A549 (cell line): ENCODE results near the gene SUPT4H1. TPM values are rescaled to one million over a fixed set of nuclear protein-coding genes. Genes with fewer than 3 reads are reported as not detected.

Experiments used
- ATAC-seq, 2 experiments: fragments of 200-7000 bp in 1 of 2; fragments of >200 bp in 1 of 2; cut with Nextera tagmentation in 1 of 2; cut with Tn5 transposase in 1 of 2; 3 replicates each; pipeline versions ENCODE4 v1.8.0 to v1.9.1; 2018 to 2020; ENCODE audit warnings: mild to moderate bottlenecking in 1 of 2, moderate library complexity in 1 of 2
- CTCF ChIA-PET: fragments of 300-600 bp; sonication (Branson Sonifier 250); formaldehyde crosslinking; extraction: SDS; loops from one replicate; lab custom pipeline; 2021; ENCODE audit warnings: antibody characterized with exemption, inconsistent platforms; lab: Yijun Ruan, JAX
- POLR2A ChIA-PET: fragments of 350-600 bp; formaldehyde crosslinking; extraction: SDS; loops from one replicate; lab custom pipeline; 2021; ENCODE audit warnings: antibody characterized with exemption, inconsistent platforms; lab: Yijun Ruan, JAX
- DNase-seq, 2 experiments: peaks; one replicate each; pipeline versions ENCODE4 v3.0.0 to v3.0.0-alpha.2; 2011 to 2016; ENCODE audit warnings: low read depth in 1 of 2, low spot score in 1 of 2
- FAIRE-seq: peaks from 2 replicates; lab custom pipeline; 2011; peaks lifted over from hg19 to GRCh38; lab: Jason Lieb, UNC
- H3K27ac ChIP-seq, 2 experiments: fragments of >200 bp; sonication (Bioruptor Twin); formaldehyde crosslinking; 3 replicates each; pipeline ENCODE4 v1.5.1; 2016 to 2017
- H3K4me1 ChIP-seq: fragments of >200 bp; sonication (Bioruptor Twin); formaldehyde crosslinking; 3 replicates; pipeline ENCODE4 v1.6.1; 2016
- H3K4me2 ChIP-seq: fragments of >200 bp; sonication (Bioruptor Twin); formaldehyde crosslinking; 3 replicates; pipeline ENCODE4 v1.6.1; 2016
- H3K4me3 ChIP-seq: fragments of >200 bp; sonication (Bioruptor Twin); formaldehyde crosslinking; 3 replicates; pipeline ENCODE4 v1.5.1; 2016
- H3K9me3 ChIP-seq: fragments of >200 bp; sonication (Bioruptor Twin); formaldehyde crosslinking; 3 replicates; pipeline ENCODE4 v1.6.1; 2016
- ATOH8 ChIP-seq: fragments of 250-450 bp; sonication (Bioruptor Pico); IDR thresholded peaks from 2 replicates; pipeline ENCODE4 v1.5.0; 2020; ENCODE audit warnings: low read depth, mild to moderate bottlenecking, moderate library complexity
- BCL3 ChIP-seq: fragments of >200 bp; sonication (Bioruptor Twin); formaldehyde crosslinking; IDR thresholded peaks from 3 replicates; pipeline ENCODE4 v1.6.1; 2016
- CBX2 ChIP-seq: fragments of 200-600 bp; sonication (generic); IDR thresholded peaks from 2 replicates; pipeline ENCODE4 v1.6.1; 2016; ENCODE audit warnings: low read depth, mild to moderate bottlenecking, borderline replicate concordance
- CHD2 ChIP-seq: fragments of 150-350 bp; IDR thresholded peaks from 2 replicates; pipeline ENCODE4 v1.6.1; 2014; ENCODE audit warnings: low read length; ENCODE audit not compliant: partially characterized antibody
- CHD4 ChIP-seq: fragments of 200-600 bp; sonication (generic); IDR thresholded peaks from 2 replicates; pipeline ENCODE4 v1.6.1; 2016; ENCODE audit warnings: antibody characterized with exemption, mild to moderate bottlenecking, borderline replicate concordance
- EP300 ChIP-seq, 2 experiments: fragments of >200 bp; sonication (Bioruptor Twin); formaldehyde crosslinking; IDR thresholded peaks; 2 replicates in 1 of 2; 3 replicates in 1 of 2; pipeline ENCODE4 v1.6.1; 2016 to 2017
- HES2 ChIP-seq: fragments of >200 bp; sonication (Bioruptor Twin); formaldehyde crosslinking; IDR thresholded peaks from 2 replicates; pipeline ENCODE4 v1.6.1; 2016
- HEYL ChIP-seq: fragments of 250-450 bp; sonication (Bioruptor Pico); IDR thresholded peaks from 2 replicates; pipeline ENCODE4 v1.8.0; 2021; ENCODE audit warnings: mild to moderate bottlenecking, moderate library complexity
- JUN ChIP-seq, 2 experiments: fragments of >200 bp; sonication (Bioruptor Twin); formaldehyde crosslinking; IDR thresholded peaks; 2 replicates in 1 of 2; 3 replicates in 1 of 2; pipeline ENCODE4 v1.6.1; 2016 to 2017
- KDM1A ChIP-seq: fragments of 200-600 bp; sonication (generic); IDR thresholded peaks from 2 replicates; pipeline ENCODE4 v1.6.1; 2016; ENCODE audit warnings: low read depth, mild to moderate bottlenecking
- MAX ChIP-seq: IDR thresholded peaks from 2 replicates; pipeline ENCODE4 v1.6.1; 2012
- MYC ChIP-seq: IDR thresholded peaks from 2 replicates; pipeline ENCODE4 v1.6.1; 2012; ENCODE audit warnings: mild to moderate bottlenecking, inconsistent platforms, low read length, improper control_type of control experiment, borderline replicate concordance
- POLR2A ChIP-seq: IDR thresholded peaks from 2 replicates; pipeline ENCODE4 v1.6.1; 2012; ENCODE audit warnings: mild to moderate bottlenecking, low read length
- POLR2AphosphoS2 ChIP-seq: conservative IDR thresholded peaks from 2 replicates; pipeline ENCODE4 v1.6.1; 2012; ENCODE audit warnings: low read length, improper control_type of control experiment, inconsistent platforms
- RAD21 ChIP-seq, 2 experiments: fragments of >200 bp in 1 of 2; sonication (Bioruptor Twin) in 1 of 2; formaldehyde crosslinking in 1 of 2; IDR thresholded peaks in 1 of 2; conservative IDR thresholded peaks in 1 of 2; 2 replicates in 1 of 2; 3 replicates in 1 of 2; pipeline ENCODE4 v1.6.1; 2012 to 2018; ENCODE audit warnings: inconsistent platforms in 1 of 2
- RCOR1 ChIP-seq: fragments of 150-350 bp; IDR thresholded peaks from 2 replicates; pipeline ENCODE4 v1.6.1; 2014; ENCODE audit warnings: antibody characterized with exemption, low read length, low read depth
- REST ChIP-seq: fragments of 200-600 bp; sonication (generic); IDR thresholded peaks from 2 replicates; pipeline ENCODE4 v1.6.1; 2016; ENCODE audit warnings: antibody characterized with exemption, mild to moderate bottlenecking, moderate library complexity
- SMC3 ChIP-seq: fragments of >200 bp; sonication (Bioruptor Twin); formaldehyde crosslinking; IDR thresholded peaks from 3 replicates; pipeline ENCODE4 v1.6.1; 2018; ENCODE audit warnings: inconsistent platforms
- ZSCAN20 ChIP-seq: fragments of 250-450 bp; sonication (Bioruptor Pico); IDR thresholded peaks from 2 replicates; pipeline ENCODE4 v1.8.0; 2022; ENCODE audit warnings: mild to moderate bottlenecking, moderate library complexity
- WGBS: methylation state at CpG from one replicate; pipeline ENCODE4 v1.1.6; 2017; ENCODE audit errors: missing lambda C conversion rate; 5-methylcytosine and 5-hydroxymethylcytosine counted together
- polyA plus RNA-seq, 4 experiments: library from polyadenylated mRNA; depleted of rRNA in 3 of 4; stranded (reverse); fragments of >200 nt; fragmentation: RNase III in 1 of 4; extraction: RNeasy Plus Mini Kit Qiagen cat#74134 plus additional on column Dnase treatment in 1 of 4; gene quantifications; 2 replicates in 3 of 4; 3 replicates in 1 of 4; pipeline ENCODE4 v1.2.3, GENCODE V29; 2011 to 2017

The SUPT4H1 gene
- polyA plus RNA-seq, 2 of the 4 experiments (the other 2 are of a cell fraction) = 123 to 241 TPM

- TF ChIP-seq REST (no peak), POLR2A (no peak), HEYL (CRISPR knock-in tag) (no peak), ZSCAN20 (no peak), ATOH8 (CRISPR knock-in tag) (no peak), KDM1A (no peak), RAD21 (conservative IDR thresholded peaks at IDR 0.05 in 1 of 2, IDR thresholded peaks at IDR 0.05 in 1 of 2) (no peak), EP300 (IDR thresholded peaks at IDR 0.05) (no peak), MYC (no peak), MAX (no peak)
These were observed 44.4 kb downstream of the SUPT4H1 start (continued) for GRCh38 chr17:58307468-58308172.

GRCh38 chr17:58306131-58306951, 45.7 kb downstream of the SUPT4H1 start:
- H3K27ac ChIP-seq = no peak overlapping the region
- ChIA-PET POLR2A (no interaction called here), CTCF (interaction anchor here (0.8 to 11.3 kb wide), 5 partner anchors 11 to 141 kb away, joined by 3 to 165 read pairs (median 23); no protein-coding TSS in a partner anchor)
- FAIRE-seq (no peak), ATAC-seq (no peak), DNase-seq (no peak)
- H3K9me3 ChIP-seq = no peaks in the 10 kb centered on the region
- TF ChIP-seq RAD21 (conservative IDR thresholded peaks at IDR 0.05 in 1 of 2, IDR thresholded peaks at IDR 0.05 in 1 of 2) (no peak), SMC3 (no peak), CBX2 (no peak), HES2 (no peak), CHD4 (no peak), EP300 (IDR thresholded peaks at IDR 0.05) (no peak)
- H3K4me1 ChIP-seq = no peaks in the 10 kb centered on the region
- no peak overlapping the region for H3K4me2 ChIP-seq
- H3K4me3 ChIP-seq = no peak overlapping the region
- 50% methylated on average over 17 of the region's 19 CpGs for WGBS

GRCh38 chr17:58305626-58306025, 46.4 kb downstream of the SUPT4H1 start:
- Histone ChIP-seq H3K27ac (no peak overlapping the region), H3K9me3 (no peaks in the 10 kb centered on the region), H3K4me1 (no peaks in the 10 kb centered on the region), H3K4me3 (no peak overlapping the region), H3K4me2 (no peak overlapping the region)
- TF ChIP-seq CHD2 (no peak), POLR2AphosphoS2 (no peak), RCOR1 (no peak), JUN (IDR thresholded peaks at IDR 0.05) (no peak), ZSCAN20 (no peak), BCL3 (no peak)
- 60% methylated on average over 6 of the region's 8 CpGs for WGBS
- DNase-seq (no peak), FAIRE-seq (no peak), ATAC-seq (no peak)
- ChIA-PET CTCF (interaction anchor here (0.5 to 11.3 kb wide), 11 partner anchors 12 to 406 kb away, joined by 3 to 165 read pairs (median 4); no protein-coding TSS in a partner anchor), POLR2A (no interaction called here)
